IMR-90 (cell line): ENCODE results near the gene CCND1. TPM values are rescaled to one million over a fixed set of nuclear protein-coding genes. Genes with fewer than 3 reads are reported as not detected.

Experiments
- ATAC-seq: fragments of 200-7000 bp; cut with Tn5 transposase; 2 replicates; pipeline ENCODE4 v1.9.1; 2020; ENCODE audit warnings: low read depth, mild to moderate bottlenecking, moderate library complexity
- BruUV-seq: library from RNA; stranded (reverse); fragments of 400-500 nt; replicated peaks from 2 replicates; lab custom pipeline; 2021; lab: Mats Ljungman, UMichigan
- CTCF ChIA-PET: fragments of 300-600 bp; formaldehyde crosslinking; extraction: SDS; loops from one replicate; lab custom pipeline; 2021; ENCODE audit warnings: antibody characterized with exemption; lab: Yijun Ruan, JAX
- POLR2A ChIA-PET: fragments of 300-600 bp; sonication (Branson Sonifier 250); formaldehyde crosslinking; loops from one replicate; lab custom pipeline; 2022; ENCODE audit warnings: antibody characterized with exemption; ENCODE audit not compliant: unreplicated experiment; lab: Charles Lee
- DNase-seq: peaks from one replicate; pipeline ENCODE4 v3.0.0; 2013
- H2AFZ ChIP-seq: replicated peaks from 2 replicates; pipeline ENCODE3; 2013; ENCODE audit warnings: low read length, mild to moderate bottlenecking; ENCODE audit not compliant: poor library complexity
- H2AK5ac ChIP-seq: 2 replicates; pipeline ENCODE4 v1.6.1; 2013; ENCODE audit warnings: low read depth, low read length, inconsistent platforms
- H2AK9ac ChIP-seq: replicated peaks from 2 replicates; pipeline ENCODE3; 2013; ENCODE audit warnings: mild to moderate bottlenecking, low read depth, low read length, moderate library complexity; ENCODE audit not compliant: poor library complexity
- H2BK120ac ChIP-seq: 2 replicates; pipeline ENCODE4 v1.6.1; 2013; ENCODE audit warnings: low read depth, low read length, inconsistent platforms
- H2BK15ac ChIP-seq: 3 replicates; pipeline ENCODE4 v1.6.1; 2013; ENCODE audit warnings: low read depth, low read length, inconsistent platforms
- H2BK20ac ChIP-seq: 2 replicates; pipeline ENCODE4 v1.6.1; 2013; ENCODE audit warnings: low read depth, mild to moderate bottlenecking, inconsistent platforms, low read length, moderate library complexity
- H2BK5ac ChIP-seq: 2 replicates; pipeline ENCODE4 v1.6.1; 2013; ENCODE audit warnings: mild to moderate bottlenecking, low read depth, low read length, inconsistent platforms; ENCODE audit not compliant: poor library complexity, severe bottlenecking
- H3K14ac ChIP-seq: replicated peaks from 2 replicates; pipeline ENCODE4 v1.6.1; 2013; ENCODE audit warnings: low read depth, low read length, inconsistent platforms
- H3K18ac ChIP-seq: 2 replicates; pipeline ENCODE4 v1.6.1; 2013; ENCODE audit warnings: low read depth, low read length, control low read depth
- H3K23ac ChIP-seq: 2 replicates; pipeline ENCODE4 v1.6.1; 2013; ENCODE audit warnings: low read depth, low read length, inconsistent platforms
- H3K27ac ChIP-seq: 2 replicates; pipeline ENCODE4 v1.5.1; 2013; ENCODE audit warnings: mild to moderate bottlenecking, control low read depth, low read length; ENCODE audit not compliant: insufficient read depth
- H3K27me3 ChIP-seq: 2 replicates; pipeline ENCODE4 v1.6.1; 2013; ENCODE audit warnings: low read length; ENCODE audit not compliant: control insufficient read depth, insufficient read depth
- H3K36me3 ChIP-seq: 2 replicates; pipeline ENCODE4 v1.6.1; 2013; ENCODE audit warnings: low read length, mixed read lengths; ENCODE audit not compliant: control insufficient read depth, insufficient read depth
- H3K4ac ChIP-seq: 2 replicates; pipeline ENCODE4 v1.6.1; 2013; ENCODE audit warnings: low read depth, low read length, inconsistent platforms
- H3K4me1 ChIP-seq: 2 replicates; pipeline ENCODE4 v1.6.1; 2013; ENCODE audit warnings: low read length, mixed read lengths; ENCODE audit not compliant: control insufficient read depth, insufficient read depth
- H3K4me2 ChIP-seq: 2 replicates; pipeline ENCODE4 v1.6.1; 2013; ENCODE audit warnings: low read depth, mild to moderate bottlenecking, control low read depth, low read length, moderate library complexity
- H3K4me3 ChIP-seq: 2 replicates; pipeline ENCODE4 v1.5.1; 2013; ENCODE audit warnings: low read depth, mild to moderate bottlenecking, control low read depth, low read length, moderate library complexity; ENCODE audit not compliant: insufficient read depth
- H3K56ac ChIP-seq: 2 replicates; pipeline ENCODE4 v1.6.1; 2013; ENCODE audit warnings: low read length, inconsistent platforms; ENCODE audit not compliant: insufficient read depth; ENCODE audit errors: extremely low read depth
- H3K79me1 ChIP-seq, 2 experiments: 2 replicates each; pipeline ENCODE4 v1.6.1; 2013; ENCODE audit warnings: low read length in 2 of 2, inconsistent platforms in 1 of 2, low read depth in 1 of 2
- H3K9ac ChIP-seq: 2 replicates; pipeline ENCODE4 v1.6.1; 2013; ENCODE audit warnings: low read depth, low read length, control low read depth
- H3K9me1 ChIP-seq: 2 replicates; pipeline ENCODE4 v1.6.1; 2013; ENCODE audit warnings: low read length, inconsistent platforms; ENCODE audit not compliant: insufficient read depth
- H3K9me3 ChIP-seq: 2 replicates; pipeline ENCODE4 v1.6.1; 2013; ENCODE audit warnings: low read length; ENCODE audit not compliant: control insufficient read depth, insufficient read depth
- H4K20me1 ChIP-seq: 2 replicates; pipeline ENCODE4 v1.6.1; 2013; ENCODE audit warnings: low read length, inconsistent platforms; ENCODE audit not compliant: insufficient read depth
- H4K5ac ChIP-seq: 2 replicates; pipeline ENCODE4 v1.6.1; 2013; ENCODE audit warnings: mild to moderate bottlenecking, low read depth, low read length, control low read depth
- H4K8ac ChIP-seq, 2 experiments: 2 replicates each; pipeline ENCODE4 v1.6.1; 2013; ENCODE audit warnings: low read depth in 2 of 2, low read length in 2 of 2, control low read depth in 1 of 2, inconsistent platforms in 1 of 2
- H4K91ac ChIP-seq: 2 replicates; pipeline ENCODE4 v1.6.1; 2013; ENCODE audit warnings: low read depth, low read length, inconsistent platforms; ENCODE audit not compliant: insufficient read depth
- BHLHE40 ChIP-seq: fragments of 150-350 bp; IDR thresholded peaks from 2 replicates; pipeline ENCODE4 v1.6.1; 2016; ENCODE audit warnings: mild to moderate bottlenecking, low read depth, low read length
- RFX5 ChIP-seq: IDR thresholded peaks from 2 replicates; pipeline ENCODE4 v1.8.0; 2012; ENCODE audit warnings: low read depth, mild to moderate bottlenecking, low read length, moderate library complexity
- WGBS, 2 experiments: methylation state at CpG; one replicate each; pipeline versions ENCODE4 v1.1.5 to v1.1.7; 2013; ENCODE audit warnings: missing lambda C conversion rate in 2 of 2; ENCODE audit not compliant: insufficient read length in 1 of 2; ENCODE audit errors: extremely low coverage in 2 of 2; 5-methylcytosine and 5-hydroxymethylcytosine counted together
- dilution Hi-C: fragments of 300-500 bp; cut with HindIII; formaldehyde crosslinking; loops from one replicate; pipeline ENCODE4 v1.14.3; 2018; ENCODE audit warnings: low sequenced_read_pairs; ENCODE audit not compliant: unreplicated experiment
- in situ Hi-C: fragments of 300-500 bp; cut with MboI; formaldehyde crosslinking; loops from 3 replicates; pipeline ENCODE4 v1.14.3; 2019; ENCODE audit warnings: low sequenced_read_pairs, inconsistent platforms, mixed read lengths
- intact Hi-C: fragments of 100-400 bp; cut with micrococcal nuclease; formaldehyde crosslinking; loops from 2 replicates; pipeline ENCODE4 v1.10.0; 2022
- polyA plus RNA-seq, 3 experiments: library from polyadenylated mRNA; depleted of rRNA; stranded (reverse); fragments of >200 nt; gene quantifications; 2 replicates each; pipeline ENCODE4 v1.2.3, GENCODE V29; 2012; ENCODE audit warnings: low replicate concordance in 1 of 3
- total RNA-seq: library from RNA; depleted of rRNA; stranded (reverse); fragments of >200 nt; gene quantifications from 2 replicates; pipeline ENCODE4 v1.2.3, GENCODE V29; 2012

Gene CCND1
- total and polyA plus RNA-seq, 2 of the 4 experiments (the other 2 are of a cell fraction): 481 to 748 TPM

- intact Hi-C loops: no loop called here
- in situ Hi-C loops: loop anchor here (10.0 kb wide), 1 partner anchor 189 kb away; no protein-coding TSS in a partner anchor
- Histone ChIP-seq H3K23ac (no peak overlapping the region), H2BK15ac (no peak overlapping the region), H3K9me1 (peaks cover 9% of the 10 kb centered on the region), H3K36me3 (no peaks in the 10 kb centered on the region), H2BK120ac (no peak overlapping the region), H3K14ac (no peak overlapping the region), H3K27ac (no peak overlapping the region), H4K91ac (no peak overlapping the region), H2BK20ac (no peak overlapping the region), H3K18ac (no peak overlapping the region), H3K27me3 (no peaks in the 10 kb centered on the region), H3K79me1 (peaks cover 0 to 18% of the 10 kb centered on the region in 2 experiments; a peak in 2 of 4 replicates), H3K56ac (no peak overlapping the region), H3K4ac (no peak overlapping the region), H2AK5ac (no peak overlapping the region), H3K4me3 (no peak overlapping the region), H4K5ac (no peak overlapping the region), H4K8ac (no peak overlapping the region), H2BK5ac (no peak overlapping the region), H4K20me1 (no peaks in the 10 kb centered on the region), H3K4me2 (no peak overlapping the region), H3K9ac (no peak overlapping the region), H3K9me3 (peaks cover 8% of the 10 kb centered on the region), H3K4me1 (peaks cover 5% of the 10 kb centered on the region), H2AFZ (no peak overlapping the region), H2AK9ac (no peak overlapping the region)
- TF ChIP-seq BHLHE40 (no peak), RFX5 (no peak)
- no peak for ATAC-seq
- no TSS peak for BruUV-seq
- dilution Hi-C loops: no loop called here
- ChIA-PET POLR2A (no interaction called here), CTCF (no interaction called here)
- no CpG with 5 or more reads among the region's 6 CpGs for WGBS, 2 experiments
- no peak for DNase-seq
Measured at GRCh38 chr11:69634069-69634468, 6.9 kb upstream of the CCND1 start.
